Uterus (tissue), 4 donors: ENCODE results near the gene B3GNT8. TPM values are rescaled to one million over a fixed set of nuclear protein-coding genes. Genes with fewer than 3 reads are reported as not detected.
A peak's percentile ranks its signal among the peaks of the same experiment; 100 is the strongest.
"Not testable (repeated sequence)": the region's sequence is repeated elsewhere in the genome, so short reads cannot be mapped to it uniquely, and the experiment has no call there.

Source experiments
- DNase-seq, 2 donors: peaks; one replicate each; pipeline ENCODE4 v3.0.0-alpha.2; 2019 to 2020
- H3K27ac ChIP-seq, 2 donors: fragments of 200-600 bp; sonication (generic); 1 replicate in 1 of 2; 2 replicates in 1 of 2; pipeline ENCODE4 v1.5.1; 2016 to 2018
- H3K27me3 ChIP-seq, 2 donors: fragments of 200-600 bp; sonication (generic); one replicate each; pipeline ENCODE4 v1.5.1; 2018 to 2019; ENCODE audit warnings: control low read depth in 1 of 2
- H3K36me3 ChIP-seq, 2 donors: fragments of 200-600 bp; sonication (generic); one replicate each; pipeline ENCODE4 v1.5.1; 2019; ENCODE audit warnings: control low read depth in 1 of 2
- H3K4me1 ChIP-seq, 2 donors: fragments of 200-600 bp; sonication (generic); one replicate each; pipeline ENCODE4 v1.5.1; 2018 to 2019; ENCODE audit warnings: control low read depth in 1 of 2
- H3K4me3 ChIP-seq, 2 donors: fragments of 200-600 bp; sonication (generic); 1 replicate in 1 of 2; 2 replicates in 1 of 2; pipeline ENCODE4 v1.5.1; 2018 to 2019; ENCODE audit warnings: mild to moderate bottlenecking in 1 of 2
- H3K9me3 ChIP-seq, 2 donors: fragments of 200-600 bp; sonication (generic); one replicate each; pipeline ENCODE4 v1.5.1; 2019; ENCODE audit warnings: control low read depth in 1 of 2
- CTCF ChIP-seq, 4 experiments: fragments of 200-600 bp in 2 of 4; fragments of 450-650 bp in 2 of 4; sonication (generic) in 2 of 4; IDR thresholded peaks; one replicate each; pipeline ENCODE4 v1.5.1; 2016 to 2019; ENCODE audit warnings: antibody characterized with exemption in 4 of 4, mild to moderate bottlenecking in 2 of 4, moderate library complexity in 1 of 4
- POLR2A ChIP-seq, 2 donors: fragments of 450-650 bp; IDR thresholded peaks; one replicate each; pipeline ENCODE4 v1.6.1; 2016; ENCODE audit warnings: antibody characterized with exemption in 2 of 2, mild to moderate bottlenecking in 1 of 2, moderate library complexity in 1 of 2
- intact Hi-C: fragments of 100-400 bp; cut with DNase I; formaldehyde crosslinking; loops from one replicate; pipeline ENCODE4 v1.15.1; 2023; ENCODE audit warnings: low total_unique reads
- small RNA-seq: library from RNA; depleted of rRNA; stranded (forward); fragments of <200 nt; gene quantifications from one replicate; pipeline ENCODE3, GENCODE V24; 2016
- total RNA-seq, 4 donors: library from RNA; depleted of rRNA in 3 of 4; stranded (reverse); fragments of >200 nt in 3 of 4; gene quantifications; one replicate each; pipeline versions ENCODE4 v1.1.0 to v1.2.4, GENCODE V29; 2014 to 2023
- donor health status: DM: yes; HTN: yes; CAD: no.

Gene B3GNT8
- total RNA-seq, 4 donors from 2014 or later = 0.83 to 14.1 (median 3.4) TPM; not detected in 1

GRCh38 chr19:41384351-41384750 is 42.8 kb downstream of the B3GNT8 start:
- intact Hi-C loops = no loop called here
- Histone ChIP-seq H3K9me3 (no peaks in the 10 kb centered on the region), H3K4me1 (peaks cover 0 to 4% of the 10 kb centered on the region in 2 donors), H3K4me3 (no peak overlapping the region), H3K27me3 (no peaks in the 10 kb centered on the region), H3K36me3 (no peaks in the 10 kb centered on the region), H3K27ac (no peak overlapping the region)
- TF ChIP-seq POLR2A (IDR thresholded peaks at IDR 0.05) (no peak), CTCF (IDR thresholded peaks at IDR 0.05) (no peak)
- DNase-seq = no peak

GRCh38 chr19:41381536-41381935 is 45.6 kb downstream of the B3GNT8 start:
- H3K4me1 ChIP-seq, intact Hi-C loops, H3K27ac ChIP-seq, H3K36me3 ChIP-seq, DNase-seq, H3K4me3 ChIP-seq, H3K9me3 ChIP-seq, H3K27me3 ChIP-seq: not testable (repeated sequence)

GRCh38 chr19:41377977-41378709 is 49.0 kb downstream of the B3GNT8 start:
- Histone ChIP-seq H3K27ac (peak overlapping the region in 1 of 2 donors; percentile 63), H3K4me1 (no peaks in the 10 kb centered on the region), H3K27me3 (no peaks in the 10 kb centered on the region), H3K4me3 (no peak overlapping the region), H3K9me3 (no peaks in the 10 kb centered on the region), H3K36me3 (no peaks in the 10 kb centered on the region)
- no peak for TF ChIP-seq POLR2A (IDR thresholded peaks at IDR 0.05)
- peak in 1 of 4 experiments; percentile 21 for TF ChIP-seq CTCF (IDR thresholded peaks at IDR 0.05)
- DNase-seq = peak; percentile 28 to 41
- intact Hi-C loops = no loop called here

- no peaks in the 10 kb centered on the region for H3K9me3 ChIP-seq
- no peak for DNase-seq
- peak overlapping the region; percentile 44 to 56 for H3K4me3 ChIP-seq
- no peaks in the 10 kb centered on the region for H3K27me3 ChIP-seq
- H3K27ac ChIP-seq = peak overlapping the region; percentile 75 to 90
- no peaks in the 10 kb centered on the region for H3K4me1 ChIP-seq
- intact Hi-C loops = no loop called here
- no peaks in the 10 kb centered on the region for H3K36me3 ChIP-seq
- TF ChIP-seq CTCF (IDR thresholded peaks at IDR 0.05) (no peak), POLR2A (IDR thresholded peaks at IDR 0.05) (no peak)
These were observed 50.2 kb downstream of the B3GNT8 start for GRCh38 chr19:41376998-41377365.

GRCh38 chr19:41376241-41376997 is 50.8 kb downstream of the B3GNT8 start, which contains the start of gene TMEM91:
Gene TMEM91, plus strand, starts transcription at chr19:41376533. Its CDS starts 1,777 bp downstream, at chr19:41378310.
- peak; percentile 60 to 62 for DNase-seq
- intact Hi-C loops = no loop called here
- TF ChIP-seq CTCF (IDR thresholded peaks at IDR 0.05) = no peak
- TF ChIP-seq POLR2A (IDR thresholded peaks at IDR 0.05) = peak in 1 of 2 donors; percentile 18

More at GRCh38 chr19:41376241-41376997, 50.8 kb downstream of the B3GNT8 start, which contains the start of gene TMEM91:
- Histone ChIP-seq H3K4me1 (no peaks in the 10 kb centered on the region), H3K27ac (peak within 1 kb of the TSS; percentile 75 to 90), H3K4me3 (peak within 1 kb of the TSS; percentile 44 to 56), H3K27me3 (no peaks in the 10 kb centered on the region), H3K36me3 (no peaks in the 10 kb centered on the region), H3K9me3 (no peaks in the 10 kb centered on the region)

Small RNA genes within 50 kb of the gene (small RNA-seq; reads per million reads assigned to genes)
- not detected for gene RF00017

Other genes starting within 250 kb of the B3GNT8 start
- gene CYP2S1, start 234.2 kb downstream of the B3GNT8 start, total RNA-seq = 1 to 10 TPM in 1 of 4 donors, under 1 TPM in 1, not detected in 2; 0.48 to 1.2 TPM
- 10 to 100 TPM; 22.3 to 86.5 (median 60.6) TPM for gene AXL, start 208.2 kb downstream of the B3GNT8 start, total RNA-seq
- 100 to 1,000 TPM in 2 of 4 donors, 10 to 100 TPM in 2; 49.7 to 219 (median 87.4) TPM for gene HNRNPUL1, start 163.0 kb downstream of the B3GNT8 start, total RNA-seq
- gene CCDC97, start 117.2 kb downstream of the B3GNT8 start, total RNA-seq = 10 to 100 TPM in 2 of 4 donors, 1 to 10 TPM in 2; 4.4 to 38.0 (median 10.8) TPM
- gene TGFB1, start 73.5 kb downstream of the B3GNT8 start, total RNA-seq = 10 to 100 TPM in 2 of 4 donors, 1 to 10 TPM in 2; 6.7 to 61.7 (median 15.7) TPM
- gene B9D2, start 63.2 kb downstream of the B3GNT8 start, total RNA-seq = 1 to 10 TPM in 2 of 4 donors, under 1 TPM in 1, not detected in 1; 0.29 to 6.2 (median 3.5) TPM
- gene TMEM91, start 50.8 kb downstream of the B3GNT8 start, total RNA-seq = 10 to 100 TPM in 2 of 4 donors, 1 to 10 TPM in 2; 7.1 to 28.1 (median 10.9) TPM
- gene EXOSC5, start 30.0 kb downstream of the B3GNT8 start, total RNA-seq = 10 to 100 TPM in 1 of 4 donors, 1 to 10 TPM in 3; 1.5 to 11.4 (median 4.5) TPM
- gene BCKDHA, start 29.6 kb downstream of the B3GNT8 start, total RNA-seq = 10 to 100 TPM; 18.2 to 36.7 (median 21.6) TPM
- gene DMAC2, start 12.5 kb upstream of the B3GNT8 start, total RNA-seq = 10 to 100 TPM; 25.8 to 89.4 (median 32.9) TPM
- not detected for gene ERICH4, start 15.8 kb upstream of the B3GNT8 start, total RNA-seq
- gene CEACAM21, start 148.8 kb upstream of the B3GNT8 start, total RNA-seq = 1 to 10 TPM in 3 of 4 donors, not detected in 1; 1.1 to 2.8 (median 2.6) TPM
- under 1 TPM in 2 of 4 donors, not detected in 2; 0.26 to 0.61 TPM for gene CEACAM4, start 199.7 kb upstream of the B3GNT8 start, total RNA-seq